BE2C (cell line): ENCODE results near the gene NEGR1.

Source experiments
- DNase-seq: peaks from one replicate; pipeline ENCODE4 v3.0.0-alpha.2; 2020
- H3K27me3 ChIP-seq: fragments of 250-450 bp; sonication (Bioruptor Pico); 2 replicates; pipeline ENCODE4 v1.5.1; 2020; ENCODE audit warnings: mild to moderate bottlenecking
- H3K36me3 ChIP-seq: fragments of 250-450 bp; sonication (Bioruptor Pico); 2 replicates; pipeline ENCODE4 v1.5.1; 2020; ENCODE audit warnings: mild to moderate bottlenecking
- H3K4me1 ChIP-seq: fragments of 250-450 bp; sonication (Bioruptor Pico); 2 replicates; pipeline ENCODE4 v1.5.1; 2020
- H3K4me3 ChIP-seq: 2 replicates; pipeline ENCODE4 v1.5.1; 2011; ENCODE audit warnings: low read depth, low read length
- H3K9me3 ChIP-seq: fragments of 250-450 bp; sonication (Bioruptor Pico); 2 replicates; pipeline ENCODE4 v1.5.1; 2020
- TF ChIP-seq, protein P1 (sequence below): IDR thresholded peaks from 2 replicates; pipeline ENCODE4 v1.5.1; 2012; ENCODE audit warnings: mild to moderate bottlenecking, low read depth, low read length

NEGR1 gene

GRCh38 chr1:71592646-71593274 is 689.6 kb downstream of the NEGR1 start:
- Histone ChIP-seq H3K4me1 (no peaks in the 10 kb centered on the region), H3K27me3 (no peaks in the 10 kb centered on the region), H3K9me3 (no peaks in the 10 kb centered on the region), H3K36me3 (no peaks in the 10 kb centered on the region), H3K4me3 (no peak overlapping the region)
- TF ChIP-seq, protein P1, sequence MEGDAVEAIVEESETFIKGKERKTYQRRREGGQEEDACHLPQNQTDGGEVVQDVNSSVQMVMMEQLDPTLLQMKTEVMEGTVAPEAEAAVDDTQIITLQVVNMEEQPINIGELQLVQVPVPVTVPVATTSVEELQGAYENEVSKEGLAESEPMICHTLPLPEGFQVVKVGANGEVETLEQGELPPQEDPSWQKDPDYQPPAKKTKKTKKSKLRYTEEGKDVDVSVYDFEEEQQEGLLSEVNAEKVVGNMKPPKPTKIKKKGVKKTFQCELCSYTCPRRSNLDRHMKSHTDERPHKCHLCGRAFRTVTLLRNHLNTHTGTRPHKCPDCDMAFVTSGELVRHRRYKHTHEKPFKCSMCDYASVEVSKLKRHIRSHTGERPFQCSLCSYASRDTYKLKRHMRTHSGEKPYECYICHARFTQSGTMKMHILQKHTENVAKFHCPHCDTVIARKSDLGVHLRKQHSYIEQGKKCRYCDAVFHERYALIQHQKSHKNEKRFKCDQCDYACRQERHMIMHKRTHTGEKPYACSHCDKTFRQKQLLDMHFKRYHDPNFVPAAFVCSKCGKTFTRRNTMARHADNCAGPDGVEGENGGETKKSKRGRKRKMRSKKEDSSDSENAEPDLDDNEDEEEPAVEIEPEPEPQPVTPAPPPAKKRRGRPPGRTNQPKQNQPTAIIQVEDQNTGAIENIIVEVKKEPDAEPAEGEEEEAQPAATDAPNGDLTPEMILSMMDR, result no peak
- no peak for DNase-seq

- Histone ChIP-seq H3K27me3 (no peaks in the 10 kb centered on the region), H3K4me3 (no peak overlapping the region), H3K36me3 (no peaks in the 10 kb centered on the region), H3K4me1 (no peaks in the 10 kb centered on the region), H3K9me3 (no peaks in the 10 kb centered on the region)
- no peak for DNase-seq
- TF ChIP-seq, protein P1, result no peak
These were observed 693.3 kb downstream of the NEGR1 start for GRCh38 chr1:71589005-71589404.

- Histone ChIP-seq H3K9me3 (no peaks in the 10 kb centered on the region), H3K4me3 (no peak overlapping the region), H3K27me3 (no peaks in the 10 kb centered on the region), H3K4me1 (no peaks in the 10 kb centered on the region), H3K36me3 (no peaks in the 10 kb centered on the region)
- peak; percentile 10 for DNase-seq
- TF ChIP-seq, protein P1, result peak; percentile 32
These were observed 694.4 kb downstream of the NEGR1 start for GRCh38 chr1:71587961-71588360.

GRCh38 chr1:71586030-71586429 is 696.3 kb downstream of the NEGR1 start:
- no peaks in the 10 kb centered on the region for H3K36me3 ChIP-seq
- no peak for DNase-seq
- no peaks in the 10 kb centered on the region for H3K27me3 ChIP-seq
- no peaks in the 10 kb centered on the region for H3K4me1 ChIP-seq
- no peaks in the 10 kb centered on the region for H3K9me3 ChIP-seq
- TF ChIP-seq, protein P1, result no peak
- H3K4me3 ChIP-seq, result no peak overlapping the region

DNA sequence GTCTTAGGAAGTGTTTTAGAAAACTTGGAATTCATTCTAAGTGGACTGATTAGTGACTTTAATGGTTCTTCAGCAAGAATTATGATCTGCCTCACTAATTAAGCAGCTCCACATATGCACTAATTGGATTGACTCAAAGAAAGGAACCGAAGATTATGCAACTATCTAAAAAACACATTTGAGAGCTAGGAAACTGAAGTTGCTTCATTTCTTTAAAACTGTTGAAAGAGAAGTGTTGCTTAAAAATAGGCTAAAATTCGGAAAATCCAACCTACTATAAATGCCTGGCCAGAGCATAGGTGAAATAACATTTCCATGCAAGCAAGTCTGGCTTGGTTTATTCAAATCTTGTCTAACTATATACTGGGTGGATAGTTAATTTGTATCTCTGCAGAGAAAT is 698.6 kb downstream of the NEGR1 start:
- no peak for DNase-seq
- Histone ChIP-seq H3K4me1 (no peaks in the 10 kb centered on the region), H3K4me3 (no peak overlapping the region), H3K9me3 (no peaks in the 10 kb centered on the region), H3K36me3 (no peaks in the 10 kb centered on the region), H3K27me3 (no peaks in the 10 kb centered on the region)
- TF ChIP-seq, protein P1, result no peak

- no peak overlapping the region for H3K4me3 ChIP-seq
- TF ChIP-seq, protein P1, result no peak
- H3K4me1 ChIP-seq, result no peaks in the 10 kb centered on the region
- no peaks in the 10 kb centered on the region for H3K9me3 ChIP-seq
- H3K36me3 ChIP-seq, result no peaks in the 10 kb centered on the region
- no peak for DNase-seq
- no peaks in the 10 kb centered on the region for H3K27me3 ChIP-seq
These were observed 699.7 kb downstream of the NEGR1 start for GRCh38 chr1:71582673-71583072.
